ENCODE measurements around the gene PTGIS.

PTGIS gene

GRCh38 chr20:49529470-49529869 lies 38.5 kb downstream of the PTGIS start:
- no peak for DNase-seq (ENCODE audit: low spot score)

GRCh38 chr20:49526568-49526967 lies 41.4 kb downstream of the PTGIS start:
- no peak for DNase-seq (ENCODE audit: low spot score)

GRCh38 chr20:49526056-49526455 lies 41.9 kb downstream of the PTGIS start:
- no peak for DNase-seq (ENCODE audit: low spot score)

- no peak for DNase-seq (ENCODE audit: low spot score)
Measured at GRCh38 chr20:49523767-49524360, 44.1 kb downstream of the PTGIS start.

- DNase-seq (ENCODE audit: low spot score) = no peak
Measured at GRCh38 chr20:49521356-49521755, 46.6 kb downstream of the PTGIS start.

GRCh38 chr20:49519777-49520359 lies 48.1 kb downstream of the PTGIS start:
- no peak for DNase-seq (ENCODE audit: low spot score)

- DNase-seq (ENCODE audit: low spot score) = no peak
Measured at GRCh38 chr20:49519212-49519712, 48.7 kb downstream of the PTGIS start.

GRCh38 chr20:49518576-49518975 lies 49.4 kb downstream of the PTGIS start:
- DNase-seq (ENCODE audit: low spot score) = no peak

- DNase-seq (ENCODE audit: low spot score) = no peak
Measured at GRCh38 chr20:49517805-49518100, 50.2 kb downstream of the PTGIS start.

GRCh38 chr20:49516916-49517804 lies 50.8 kb downstream of the PTGIS start:
- DNase-seq (ENCODE audit: low spot score) = no peak

- no peak for DNase-seq (ENCODE audit: low spot score)
Measured at GRCh38 chr20:49515586-49515985, 52.4 kb downstream of the PTGIS start.

- no peak for DNase-seq (ENCODE audit: low spot score)
Measured at GRCh38 chr20:49513517-49513916, 54.4 kb downstream of the PTGIS start.

- DNase-seq (ENCODE audit: low spot score) = no peak
Measured at GRCh38 chr20:49513009-49513408, 54.9 kb downstream of the PTGIS start.

- DNase-seq (ENCODE audit: low spot score) = no peak
Measured at GRCh38 chr20:49511788-49512525, 56.0 kb downstream of the PTGIS start.

- no peak for DNase-seq (ENCODE audit: low spot score)
Measured at GRCh38 chr20:49510562-49511122, 57.3 kb downstream of the PTGIS start.

GRCh38 chr20:49508435-49509199 lies 59.3 kb downstream of the PTGIS start:
- no peak for DNase-seq (ENCODE audit: low spot score)

- no peak for DNase-seq (ENCODE audit: low spot score)
Measured at GRCh38 chr20:49507741-49508434, 60.0 kb downstream of the PTGIS start.

- DNase-seq (ENCODE audit: low spot score) = peak; percentile 94
Measured at GRCh38 chr20:49505518-49505917, 62.4 kb downstream of the PTGIS start.

GRCh38 chr20:49503176-49503575 lies 64.8 kb downstream of the PTGIS start:
- no peak for DNase-seq (ENCODE audit: low spot score)

- DNase-seq (ENCODE audit: low spot score) = no peak
Measured at GRCh38 chr20:49501917-49502316, 66.0 kb downstream of the PTGIS start.

GRCh38 chr20:49497398-49497669 lies 70.6 kb downstream of the PTGIS start:
- DNase-seq (ENCODE audit: low spot score) = no peak
